ENCODE data around the gene AIG1. TPM values are rescaled to one million over a fixed set of nuclear protein-coding genes. Genes with fewer than 3 reads are reported as not detected.

AIG1 gene
- total and polyA plus RNA-seq, 4 donors, result 19.9 to 31.7 (median 27.3) TPM

- Histone ChIP-seq H3K4me3 (no peak overlapping the region), H3K9me3 (ENCODE audit: control insufficient read depth in 4 of 4, insufficient read depth in 3 of 4, low read length in 3 of 4) (peaks cover 0 to 2% (median 0%) of the 10 kb centered on the region in 4 donors), H3K27me3 (ENCODE audit: control insufficient read depth in 3 of 3, insufficient read depth in 3 of 3, low read length in 2 of 3) (no peaks in the 10 kb centered on the region), H3K9ac (ENCODE audit: insufficient read depth in 1 of 2, low read length in 2 of 2) (no peak overlapping the region), H3K36me3 (ENCODE audit: control insufficient read depth in 4 of 4, insufficient read depth in 4 of 4, low read length in 4 of 4) (no peaks in the 10 kb centered on the region), H3K27ac (ENCODE audit: low read depth in 1 of 2, low read length in 1 of 2) (no peak overlapping the region), H3K4me1 (ENCODE audit: control insufficient read depth in 5 of 5, insufficient read depth in 5 of 5, low read length in 5 of 5) (no peaks in the 10 kb centered on the region)
- WGBS, 2 donors, result 68 to 81% methylated on average over 9 of the region's 9 CpGs
- ATAC-seq (ENCODE audit: insufficient read depth, low FRiP score) (no peak), DNase-seq (no peak)
- no peak for TF ChIP-seq CTCF (IDR thresholded peaks at IDR 0.05; ENCODE audit: control extremely low read depth, extremely low read depth)
Measured at GRCh38 chr6:143034689-143035334, 25.9 kb upstream of the AIG1 start.

DNA sequence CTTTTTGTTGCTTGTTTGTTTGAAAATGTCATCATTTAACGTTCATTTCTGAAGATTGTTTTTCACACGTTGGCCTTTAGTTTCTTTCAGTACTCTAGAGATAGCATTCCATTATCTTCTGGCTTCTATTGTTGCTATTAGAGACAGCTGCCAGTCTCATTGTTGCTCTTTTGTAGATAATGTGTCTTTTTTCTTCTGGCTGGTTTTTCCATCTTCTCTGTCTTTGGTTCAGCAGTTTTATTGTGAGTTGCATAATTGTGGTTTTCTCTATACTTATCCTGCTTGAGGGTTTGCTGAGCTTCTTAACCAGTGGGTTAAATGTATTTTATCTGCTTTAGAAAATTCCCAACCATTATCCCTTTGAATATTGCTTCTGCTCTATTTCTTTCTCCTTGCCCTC lies 23.2 kb upstream of the AIG1 start:
- 55 to 66% methylated on average over 2 of the region's 2 CpGs for WGBS, 2 donors
- H3K9ac ChIP-seq (ENCODE audit: insufficient read depth in 1 of 2, low read length in 2 of 2), result no peak overlapping the region
- H3K9me3 ChIP-seq (ENCODE audit: control insufficient read depth in 4 of 4, insufficient read depth in 3 of 4, low read length in 3 of 4), result peaks cover 0 to 2% (median 0%) of the 10 kb centered on the region in 4 donors
- no peaks in the 10 kb centered on the region for H3K36me3 ChIP-seq (ENCODE audit: control insufficient read depth in 4 of 4, insufficient read depth in 4 of 4, low read length in 4 of 4)
- H3K4me1 ChIP-seq (ENCODE audit: control insufficient read depth in 5 of 5, insufficient read depth in 5 of 5, low read length in 5 of 5), result no peaks in the 10 kb centered on the region
- ATAC-seq (ENCODE audit: insufficient read depth, low FRiP score) (no peak), DNase-seq (no peak)
- H3K4me3 ChIP-seq, result no peak overlapping the region
- H3K27ac ChIP-seq (ENCODE audit: low read depth in 1 of 2, low read length in 1 of 2), result no peak overlapping the region
- no peak for TF ChIP-seq CTCF (IDR thresholded peaks at IDR 0.05; ENCODE audit: control extremely low read depth, extremely low read depth)
- H3K27me3 ChIP-seq (ENCODE audit: control insufficient read depth in 3 of 3, insufficient read depth in 3 of 3, low read length in 2 of 3), result no peaks in the 10 kb centered on the region

DNA sequence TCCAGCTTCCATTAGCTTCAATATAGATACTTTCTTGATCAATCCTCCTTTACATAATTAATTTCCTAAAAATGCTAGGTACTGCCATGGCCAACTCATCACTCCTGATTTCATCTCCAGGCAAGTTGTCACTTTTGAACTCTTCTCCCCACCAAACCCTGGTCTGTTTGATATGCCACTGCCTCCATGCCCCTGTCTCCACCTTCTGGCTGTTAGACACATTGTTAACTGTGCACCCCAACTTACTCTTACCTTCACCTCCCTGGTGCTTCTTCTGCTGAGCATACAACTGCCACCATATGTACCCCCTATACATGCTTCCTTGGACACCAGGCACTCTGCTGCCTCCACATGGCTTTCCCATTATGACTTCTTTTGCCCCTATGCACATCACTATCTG lies 21.9 kb upstream of the AIG1 start:
- DNase-seq, result no peak
- no peak overlapping the region for H3K27ac ChIP-seq (ENCODE audit: low read depth in 1 of 2, low read length in 1 of 2)
- H3K36me3 ChIP-seq (ENCODE audit: control insufficient read depth in 4 of 4, insufficient read depth in 4 of 4, low read length in 4 of 4), result no peaks in the 10 kb centered on the region
- ATAC-seq (ENCODE audit: insufficient read depth, low FRiP score), result no peak
- H3K9me3 ChIP-seq (ENCODE audit: control insufficient read depth in 4 of 4, insufficient read depth in 3 of 4, low read length in 3 of 4), result peaks cover 0 to 2% (median 0%) of the 10 kb centered on the region in 4 donors
- H3K4me1 ChIP-seq (ENCODE audit: control insufficient read depth in 5 of 5, insufficient read depth in 5 of 5, low read length in 5 of 5), result no peaks in the 10 kb centered on the region
- no peaks in the 10 kb centered on the region for H3K27me3 ChIP-seq (ENCODE audit: control insufficient read depth in 3 of 3, insufficient read depth in 3 of 3, low read length in 2 of 3)
- no peak overlapping the region for H3K9ac ChIP-seq (ENCODE audit: insufficient read depth in 1 of 2, low read length in 2 of 2)
- TF ChIP-seq CTCF (IDR thresholded peaks at IDR 0.05; ENCODE audit: control extremely low read depth, extremely low read depth), result no peak
- H3K4me3 ChIP-seq, result no peak overlapping the region

DNA sequence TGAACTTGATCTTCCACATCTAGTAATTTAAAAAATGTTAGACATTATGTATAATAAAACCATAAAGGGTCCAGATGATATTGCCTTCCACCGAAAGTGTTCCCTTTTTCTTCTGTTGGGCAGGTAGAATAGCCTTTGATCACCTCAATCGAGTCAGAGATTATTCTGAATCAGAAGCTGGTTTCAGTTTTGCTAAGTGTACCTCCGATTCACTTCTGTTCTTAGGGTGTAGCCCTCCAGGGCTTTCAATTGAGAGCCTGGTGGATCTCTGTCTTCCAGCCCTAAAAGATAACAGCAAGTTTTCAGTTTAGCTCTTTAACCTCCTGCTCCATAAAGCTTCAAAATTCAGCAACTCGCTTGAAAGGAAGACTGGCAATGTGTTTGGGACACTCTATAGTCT lies 21.1 kb upstream of the AIG1 start:
- no peak for TF ChIP-seq CTCF (IDR thresholded peaks at IDR 0.05; ENCODE audit: control extremely low read depth, extremely low read depth)
- WGBS, 2 donors, result 88 to 96% methylated on average over 4 of the region's 4 CpGs

More for the DNA sequence above, 21.1 kb upstream of the AIG1 start:
- no peak overlapping the region for H3K9ac ChIP-seq (ENCODE audit: insufficient read depth in 1 of 2, low read length in 2 of 2)
- ATAC-seq (ENCODE audit: insufficient read depth, low FRiP score) (no peak), DNase-seq (no peak)
- no peaks in the 10 kb centered on the region for H3K27me3 ChIP-seq (ENCODE audit: control insufficient read depth in 3 of 3, insufficient read depth in 3 of 3, low read length in 2 of 3)
- H3K4me3 ChIP-seq, result no peak overlapping the region
- no peaks in the 10 kb centered on the region for H3K36me3 ChIP-seq (ENCODE audit: control insufficient read depth in 4 of 4, insufficient read depth in 4 of 4, low read length in 4 of 4)
- H3K4me1 ChIP-seq (ENCODE audit: control insufficient read depth in 5 of 5, insufficient read depth in 5 of 5, low read length in 5 of 5), result no peaks in the 10 kb centered on the region
- peaks cover 0 to 2% (median 0%) of the 10 kb centered on the region in 4 donors for H3K9me3 ChIP-seq (ENCODE audit: control insufficient read depth in 4 of 4, insufficient read depth in 3 of 4, low read length in 3 of 4)
- no peak overlapping the region for H3K27ac ChIP-seq (ENCODE audit: low read depth in 1 of 2, low read length in 1 of 2)
